ENCODE data around the gene CLDN2.

CLDN2 gene

DNA sequence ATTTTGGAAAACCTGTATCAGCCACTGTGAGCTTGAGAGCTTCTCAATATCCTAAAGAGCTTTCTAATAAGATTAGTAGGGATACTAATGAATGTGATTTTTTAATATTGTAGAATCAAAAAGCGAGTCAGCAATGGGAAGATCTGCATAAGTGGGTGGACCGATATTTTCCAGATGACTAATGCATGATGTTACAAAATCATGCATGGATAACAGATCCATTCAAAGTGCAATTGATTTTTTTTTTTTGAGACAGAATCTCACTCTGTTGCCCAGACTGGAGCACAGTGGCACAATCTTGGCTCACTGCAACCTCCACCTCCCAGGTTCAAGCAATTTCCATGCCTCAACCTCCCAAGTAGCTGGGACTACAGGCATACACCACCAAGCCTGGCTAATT is 7.3 kb upstream of the CLDN2 start:
- TF ChIP-seq, protein P1, sequence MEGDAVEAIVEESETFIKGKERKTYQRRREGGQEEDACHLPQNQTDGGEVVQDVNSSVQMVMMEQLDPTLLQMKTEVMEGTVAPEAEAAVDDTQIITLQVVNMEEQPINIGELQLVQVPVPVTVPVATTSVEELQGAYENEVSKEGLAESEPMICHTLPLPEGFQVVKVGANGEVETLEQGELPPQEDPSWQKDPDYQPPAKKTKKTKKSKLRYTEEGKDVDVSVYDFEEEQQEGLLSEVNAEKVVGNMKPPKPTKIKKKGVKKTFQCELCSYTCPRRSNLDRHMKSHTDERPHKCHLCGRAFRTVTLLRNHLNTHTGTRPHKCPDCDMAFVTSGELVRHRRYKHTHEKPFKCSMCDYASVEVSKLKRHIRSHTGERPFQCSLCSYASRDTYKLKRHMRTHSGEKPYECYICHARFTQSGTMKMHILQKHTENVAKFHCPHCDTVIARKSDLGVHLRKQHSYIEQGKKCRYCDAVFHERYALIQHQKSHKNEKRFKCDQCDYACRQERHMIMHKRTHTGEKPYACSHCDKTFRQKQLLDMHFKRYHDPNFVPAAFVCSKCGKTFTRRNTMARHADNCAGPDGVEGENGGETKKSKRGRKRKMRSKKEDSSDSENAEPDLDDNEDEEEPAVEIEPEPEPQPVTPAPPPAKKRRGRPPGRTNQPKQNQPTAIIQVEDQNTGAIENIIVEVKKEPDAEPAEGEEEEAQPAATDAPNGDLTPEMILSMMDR (IDR thresholded peaks at IDR 0.05; ENCODE audit: control extremely low read depth, extremely low read depth, low read depth, missing control alignments), result no peak
- no peak for DNase-seq (ENCODE audit: extremely low spot score)
- ChIA-PET CTCF (no interaction called here), POLR2A (no interaction called here)

DNA sequence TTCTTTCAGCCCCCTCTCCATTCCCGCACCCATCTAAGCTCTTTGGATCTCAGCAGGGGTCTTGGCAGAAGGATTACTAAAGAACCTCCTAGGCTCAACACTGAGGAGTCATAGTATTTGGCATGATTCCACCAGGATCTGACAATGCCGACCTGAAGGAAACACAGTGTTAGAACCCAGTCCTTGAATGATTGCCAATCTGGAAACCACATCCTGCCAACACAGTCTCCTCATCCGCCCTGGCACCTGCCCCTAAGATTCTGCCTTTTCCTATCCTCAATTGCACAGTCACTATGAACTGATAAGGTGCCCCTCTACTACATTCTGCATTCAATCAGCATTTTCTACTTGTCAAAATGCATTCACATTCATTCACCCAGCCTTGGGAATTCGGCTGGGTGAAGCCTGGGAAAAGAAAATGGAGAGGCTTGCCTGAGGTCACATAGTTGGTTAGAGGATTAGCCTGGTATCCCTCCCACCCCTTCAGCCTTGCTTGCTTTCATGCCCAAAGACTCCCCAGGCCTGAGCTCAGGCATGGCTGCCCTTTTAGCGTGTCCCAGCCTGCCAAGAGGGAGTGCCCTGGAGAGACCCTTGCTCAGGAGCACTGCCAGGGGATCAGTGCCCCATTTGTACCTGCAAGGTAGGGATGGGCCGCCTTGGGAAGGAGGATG is 2.2 kb upstream of the CLDN2 start:
- ChIA-PET POLR2A (no interaction called here), CTCF (no interaction called here)

GRCh38 chrX:106921637-106922036 is 1.4 kb downstream of the CLDN2 start:
- TF ChIP-seq, protein P1 (IDR thresholded peaks at IDR 0.05; ENCODE audit: control extremely low read depth, extremely low read depth, low read depth, missing control alignments), result no peak
- ChIA-PET POLR2A (no interaction called here), CTCF (no interaction called here)
- DNase-seq (ENCODE audit: extremely low spot score), result no peak

More for the DNA sequence above, 2.2 kb upstream of the CLDN2 start:
- TF ChIP-seq, protein P1 (IDR thresholded peaks at IDR 0.05; ENCODE audit: control extremely low read depth, extremely low read depth, low read depth, missing control alignments), result no peak
- DNase-seq (ENCODE audit: extremely low spot score), result no peak

DNA sequence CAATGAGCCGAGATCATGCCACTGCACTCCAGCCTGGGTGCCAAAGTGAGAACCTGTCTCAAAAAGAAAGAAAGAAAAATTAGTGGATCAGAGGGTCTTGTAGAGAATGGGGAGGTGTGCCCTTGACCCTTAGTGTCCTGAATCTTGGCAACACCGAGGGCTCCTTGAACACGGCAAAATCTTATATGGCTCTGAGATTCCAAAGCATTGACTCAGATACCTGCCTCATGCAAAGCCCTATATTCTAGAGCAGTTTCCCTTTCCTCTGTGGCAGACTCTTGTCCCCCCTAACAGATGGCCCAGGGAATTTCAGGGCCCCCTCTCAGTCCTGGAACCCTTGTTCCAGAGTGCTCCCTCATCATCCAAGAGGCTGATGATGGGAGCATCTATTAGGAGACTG is 6.8 kb downstream of the CLDN2 start:
- POLR2A ChIA-PET, result no interaction called here
- CTCF ChIA-PET, result no interaction called here
- TF ChIP-seq, protein P1 (IDR thresholded peaks at IDR 0.05; ENCODE audit: control extremely low read depth, extremely low read depth, low read depth, missing control alignments), result no peak

GRCh38 chrX:106927700-106928099 is 7.5 kb downstream of the CLDN2 start:
- ChIA-PET CTCF (no interaction called here), POLR2A (no interaction called here)
- TF ChIP-seq, protein P1 (IDR thresholded peaks at IDR 0.05; ENCODE audit: control extremely low read depth, extremely low read depth, low read depth, missing control alignments), result no peak
- no peak for DNase-seq (ENCODE audit: extremely low spot score)

More for the DNA sequence above, 6.8 kb downstream of the CLDN2 start:
- no peak for DNase-seq (ENCODE audit: extremely low spot score)

GRCh38 chrX:106928227-106928626 is 8.0 kb downstream of the CLDN2 start:
- DNase-seq (ENCODE audit: extremely low spot score), result no peak
- POLR2A ChIA-PET, result no interaction called here
- TF ChIP-seq, protein P1 (IDR thresholded peaks at IDR 0.05; ENCODE audit: control extremely low read depth, extremely low read depth, low read depth, missing control alignments), result no peak
- CTCF ChIA-PET, result interaction anchor here (1.3 kb wide), 1 partner anchor 30 kb away, joined by 3 read pairs; no protein-coding TSS in a partner anchor
